ENCODE results near the gene CMKLR1.

DNA sequence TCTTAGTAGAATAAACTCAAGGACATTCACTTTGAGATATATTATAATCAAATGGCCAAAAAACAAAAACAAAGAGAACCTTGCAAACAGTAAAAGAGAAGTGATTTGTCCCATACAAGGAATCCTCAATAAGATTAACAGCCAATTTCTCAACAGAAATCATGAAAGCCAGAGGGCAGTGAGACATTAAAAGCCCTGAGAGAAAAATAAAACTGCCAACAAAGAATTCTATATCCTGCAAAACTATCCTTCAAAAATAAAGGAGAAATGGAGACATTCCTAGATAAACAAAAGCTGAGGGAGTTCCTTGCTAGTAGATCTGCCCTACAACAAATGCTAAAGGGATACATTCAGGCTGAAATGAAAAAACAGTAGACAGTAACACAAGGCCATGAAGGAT lies 78.1 kb downstream of the CMKLR1 start:
- TF ChIP-seq, protein P1, sequence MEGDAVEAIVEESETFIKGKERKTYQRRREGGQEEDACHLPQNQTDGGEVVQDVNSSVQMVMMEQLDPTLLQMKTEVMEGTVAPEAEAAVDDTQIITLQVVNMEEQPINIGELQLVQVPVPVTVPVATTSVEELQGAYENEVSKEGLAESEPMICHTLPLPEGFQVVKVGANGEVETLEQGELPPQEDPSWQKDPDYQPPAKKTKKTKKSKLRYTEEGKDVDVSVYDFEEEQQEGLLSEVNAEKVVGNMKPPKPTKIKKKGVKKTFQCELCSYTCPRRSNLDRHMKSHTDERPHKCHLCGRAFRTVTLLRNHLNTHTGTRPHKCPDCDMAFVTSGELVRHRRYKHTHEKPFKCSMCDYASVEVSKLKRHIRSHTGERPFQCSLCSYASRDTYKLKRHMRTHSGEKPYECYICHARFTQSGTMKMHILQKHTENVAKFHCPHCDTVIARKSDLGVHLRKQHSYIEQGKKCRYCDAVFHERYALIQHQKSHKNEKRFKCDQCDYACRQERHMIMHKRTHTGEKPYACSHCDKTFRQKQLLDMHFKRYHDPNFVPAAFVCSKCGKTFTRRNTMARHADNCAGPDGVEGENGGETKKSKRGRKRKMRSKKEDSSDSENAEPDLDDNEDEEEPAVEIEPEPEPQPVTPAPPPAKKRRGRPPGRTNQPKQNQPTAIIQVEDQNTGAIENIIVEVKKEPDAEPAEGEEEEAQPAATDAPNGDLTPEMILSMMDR (IDR thresholded peaks at IDR 0.05): no peak
- TF ChIP-seq POLR2A (IDR thresholded peaks at IDR 0.05): no peak
- TF ChIP-seq POLR2AphosphoS5 (IDR thresholded peaks at IDR 0.05; ENCODE audit: insufficient read depth in 1 of 2, low read depth in 1 of 2): no peak
